HepG2 (cell line): Measurements from ENCODE around the gene ANKRD42. TPM values are rescaled to one million over a fixed set of nuclear protein-coding genes. Genes with fewer than 3 reads are reported as not detected.

Experiments
- ATAC-seq: fragments of 200-7000 bp; cut with Tn5 transposase; 3 replicates; pipeline ENCODE4 v1.9.1; 2020; ENCODE audit warnings: mild to moderate bottlenecking, moderate library complexity
- BruUV-seq: library from RNA; stranded (reverse); fragments of 400-500 nt; replicated peaks from 2 replicates; lab custom pipeline; 2021; lab: Mats Ljungman, UMichigan
- CTCF ChIA-PET: fragments of 300-600 bp; formaldehyde crosslinking; extraction: SDS; loops from one replicate; lab custom pipeline; 2021; ENCODE audit warnings: low total read pairs, inconsistent platforms, low intra/inter-chr PET ratio; lab: Yijun Ruan, JAX
- POLR2A ChIA-PET: fragments of 350-600 bp; sonication (Branson Sonifier 250); formaldehyde crosslinking; loops from one replicate; lab custom pipeline; 2020; ENCODE audit warnings: antibody characterized with exemption, inconsistent platforms; lab: Yijun Ruan, JAX
- DNase-seq: peaks from one replicate; pipeline ENCODE4 v3.0.0-alpha.2; 2015; ENCODE audit warnings: low spot score
- FAIRE-seq: peaks from 3 replicates; lab custom pipeline; 2011; peaks lifted over from hg19 to GRCh38; lab: Jason Lieb, UNC
- H2AFZ ChIP-seq: one replicate; pipeline ENCODE4 v1.6.1; 2011; ENCODE audit warnings: low read length, inconsistent platforms
- H3K27ac ChIP-seq: fragments of 300-600 bp; 3 replicates; pipeline ENCODE4 v1.8.0; 2011; ENCODE audit warnings: mixed run types, mild to moderate bottlenecking, mixed read lengths, low read length, inconsistent platforms; ENCODE audit not compliant: insufficient read depth; ENCODE audit errors: extremely low read length
- H3K27me3 ChIP-seq, 2 experiments: fragments of 200-600 bp in 1 of 2; 2 replicates in 1 of 2; 3 replicates in 1 of 2; pipeline versions ENCODE4 v1.6.0 to v1.8.0; 2011; ENCODE audit warnings: low read length in 2 of 2, mild to moderate bottlenecking in 2 of 2, moderate library complexity in 2 of 2, inconsistent platforms in 1 of 2; ENCODE audit not compliant: insufficient read depth in 2 of 2, control insufficient read depth in 1 of 2
- H3K36me3 ChIP-seq, 2 experiments: fragments of 200-600 bp in 1 of 2; replicated peaks in 1 of 2; 2 replicates in 1 of 2; 3 replicates in 1 of 2; pipeline versions ENCODE4 v1.5.1 to v1.8.0; 2011; ENCODE audit warnings: low read length in 2 of 2, inconsistent platforms in 1 of 2; ENCODE audit not compliant: insufficient read depth in 2 of 2, control insufficient read depth in 1 of 2
- H3K4me1 ChIP-seq: 2 replicates; pipeline ENCODE4 v1.5.1; 2012; ENCODE audit warnings: low read length, inconsistent platforms; ENCODE audit not compliant: insufficient read depth
- H3K4me2 ChIP-seq: 2 replicates; pipeline ENCODE4 v1.6.0; 2011; ENCODE audit warnings: low read depth, low read length, inconsistent platforms
- H3K4me3 ChIP-seq, 3 experiments: fragments of 200-600 bp in 1 of 3; sonication (generic), shearing (Covaris generic) in 1 of 3; replicated peaks in 1 of 3; 2 replicates each; pipeline ENCODE4 v1.5.1; 2011 to 2016; ENCODE audit warnings: low read length in 3 of 3, inconsistent platforms in 2 of 3, low read depth in 2 of 3, mild to moderate bottlenecking in 2 of 3, control low read depth in 1 of 3, mixed read lengths in 1 of 3; ENCODE audit not compliant: insufficient read depth in 1 of 3
- H3K79me2 ChIP-seq: one replicate; pipeline ENCODE4 v1.6.1; 2011; ENCODE audit warnings: low read length, inconsistent platforms; ENCODE audit not compliant: insufficient read depth
- H3K9ac ChIP-seq: 2 replicates; pipeline ENCODE4 v1.6.0; 2011; ENCODE audit warnings: mild to moderate bottlenecking, low read depth, low read length, inconsistent platforms; ENCODE audit not compliant: insufficient read depth
- H3K9me3 ChIP-seq: 2 replicates; pipeline ENCODE4 v1.5.1; 2012; ENCODE audit warnings: mild to moderate bottlenecking, low read length
- H4K20me1 ChIP-seq: 2 replicates; pipeline ENCODE4 v1.6.0; 2011; ENCODE audit warnings: inconsistent platforms, mild to moderate bottlenecking, low read length, moderate library complexity; ENCODE audit not compliant: insufficient read depth
- AGO2 ChIP-seq: fragments of 200-400 bp; formaldehyde crosslinking; optimal IDR thresholded peaks from 2 replicates; pipeline ENCODE3; 2017; ENCODE audit warnings: mild to moderate bottlenecking, low read depth, low read length, moderate library complexity
- CEBPZ ChIP-seq: IDR thresholded peaks from 2 replicates; pipeline ENCODE4 v1.6.1; 2012; ENCODE audit warnings: low read length, improper control_type of control experiment
- FOXK1 ChIP-seq: sonication (generic); formaldehyde crosslinking; IDR thresholded peaks from 2 replicates; pipeline ENCODE4 v1.4.0; 2020; ENCODE audit warnings: low read depth, missing genetic modification reagents, borderline replicate concordance
- KDM2A ChIP-seq: sonication (generic); formaldehyde crosslinking; IDR thresholded peaks from 2 replicates; pipeline ENCODE4 v1.4.0; 2020; ENCODE audit warnings: low read depth, missing genetic modification reagents, borderline replicate concordance
- POLR2A ChIP-seq, 2 experiments: IDR thresholded peaks; 2 replicates each; pipeline ENCODE4 v1.6.1; 2011; ENCODE audit warnings: low read depth in 2 of 2, low read length in 2 of 2, mild to moderate bottlenecking in 1 of 2, moderate library complexity in 1 of 2; ENCODE audit not compliant: insufficient read depth in 1 of 2
- POLR2AphosphoS2 ChIP-seq: IDR thresholded peaks from 2 replicates; pipeline ENCODE4 v1.6.1; 2011; ENCODE audit warnings: low read depth, low read length, improper control_type of control experiment
- POLR2AphosphoS5 ChIP-seq: IDR thresholded peaks from 2 replicates; pipeline ENCODE4 v1.6.1; 2012; ENCODE audit warnings: low read depth, low read length
- POLR2G ChIP-seq: fragments of 200-400 bp; formaldehyde crosslinking; IDR thresholded peaks from 2 replicates; pipeline ENCODE4 v1.6.1; 2018; ENCODE audit warnings: mild to moderate bottlenecking, low read depth, low read length, moderate library complexity
- RBFOX2 ChIP-seq: fragments of 200-400 bp; formaldehyde crosslinking; IDR thresholded peaks from 2 replicates; pipeline ENCODE4 v1.6.1; 2017; ENCODE audit warnings: low read depth, mild to moderate bottlenecking, low read length
- RBM22 ChIP-seq: fragments of 200-400 bp; formaldehyde crosslinking; optimal IDR thresholded peaks from 2 replicates; pipeline ENCODE3; 2017; ENCODE audit warnings: mild to moderate bottlenecking, low read length, moderate library complexity
- TSC22D2 ChIP-seq: sonication (generic); formaldehyde crosslinking; IDR thresholded peaks from 2 replicates; pipeline ENCODE4 v1.5.1; 2020; ENCODE audit warnings: missing genetic modification reagents, mild to moderate bottlenecking, borderline replicate concordance
- ZC3H13 ChIP-seq: sonication (generic); formaldehyde crosslinking; IDR thresholded peaks from 2 replicates; pipeline ENCODE4 v1.8.1; 2023; ENCODE audit warnings: mild to moderate bottlenecking, missing genetic modification reagents, moderate library complexity
- WGBS: methylation state at CpG from one replicate; pipeline ENCODE4 v1.1.6; 2017; ENCODE audit warnings: low lambda C conversion rate; 5-methylcytosine and 5-hydroxymethylcytosine counted together
- in situ Hi-C: cut with HindIII; loops from 2 replicates; pipeline ENCODE4 v1.10.0; 2017; ENCODE audit warnings: low pct_unique_long_range_greater_than_20kb; ENCODE audit not compliant: extremely low pct_ligation_motif_present
- intact Hi-C: fragments of 100-400 bp; cut with micrococcal nuclease; formaldehyde crosslinking; loops from one replicate; pipeline ENCODE4 v1.10.0; 2022; ENCODE audit not compliant: unreplicated experiment
- polyA plus RNA-seq, 8 experiments: library from polyadenylated mRNA; depleted of rRNA in 3 of 8; stranded (reverse) in 7 of 8; unstranded in 1 of 8; fragments of >200 nt; fragmentation: Illumina TruSeq in 4 of 8; extraction: Trizol in 4 of 8; gene quantifications; 2 replicates each; pipeline versions ENCODE4 v1.2.1 to v1.2.3, GENCODE V29; 2011 to 2016; ENCODE audit warnings: low read depth in 4 of 8, missing spikeins in 1 of 8, mixed read lengths in 1 of 8; ENCODE audit not compliant: insufficient read depth in 1 of 8
- total RNA-seq, 5 experiments: library from RNA; depleted of rRNA; stranded (reverse); fragments of >200 nt; fragmentation: Illumina TruSeq; extraction: Trizol; gene quantifications; 2 replicates each; pipeline ENCODE4 v1.2.3, GENCODE V29; 2016; ENCODE audit warnings: low read depth in 1 of 5

ANKRD42 gene
- total and polyA plus RNA-seq, 2 of the 13 experiments (the other 11 are each of a cell fraction or from before 2014, with no cell fraction given) = 2.2 to 3.7 TPM

- FAIRE-seq (no peak), DNase-seq (no peak), ATAC-seq (no peak)
- no peaks in the 10 kb centered on the region; a peak in 1 of 5 replicates for H3K27me3 ChIP-seq
- no peaks in the 10 kb centered on the region for H3K9me3 ChIP-seq
- intact Hi-C loops = loop anchor here (5.0 kb wide), 1 partner anchor 153 kb away; no protein-coding TSS in a partner anchor
- H4K20me1 ChIP-seq = peaks cover 33% of the 10 kb centered on the region
- peak overlapping the region; percentile 83 for H3K4me2 ChIP-seq
- peaks cover 60% of the 10 kb centered on the region for H3K79me2 ChIP-seq
- H2AFZ ChIP-seq = no peak overlapping the region
- peak overlapping the region; percentile 96 for H3K9ac ChIP-seq
- WGBS = 58% methylated on average over 6 of the region's 6 CpGs
- peak overlapping the region; percentile 79 to 100 (median 93); a peak in 5 of 6 replicates for H3K4me3 ChIP-seq
- peaks cover 44% of the 10 kb centered on the region for H3K4me1 ChIP-seq
- CTCF ChIA-PET = no interaction called here
- no TSS peak for BruUV-seq
- in situ Hi-C loops = loop anchor here (5.0 to 10.0 kb wide), 2 partner anchors 73 to 255 kb away; partner anchors contain the start of genes DDIAS and PRCP
- peaks cover 2 to 4% of the 10 kb centered on the region in 2 experiments for H3K36me3 ChIP-seq
- TF ChIP-seq TSC22D2 (CRISPR knock-in tag) (no peak), FOXK1 (CRISPR knock-in tag) (no peak), POLR2G (peak; percentile 66), AGO2 (peak; percentile 11), CEBPZ (no peak), POLR2AphosphoS2 (peak; percentile 77), POLR2A (IDR thresholded peaks at IDR 0.05; ENCODE audit: insufficient read depth in 1 of 2, low read depth in 2 of 2, low read length in 2 of 2) (peak; percentile 16 to 31; a peak in 1 of 4 replicates), RBM22 (peak; percentile 51), POLR2AphosphoS5 (peak; percentile 50), KDM2A (peak; percentile 38; the same call in 1 of the 2 replicates), ZC3H13 (CRISPR knock-in tag) (0 out of 2 replicates have a peak, but pooled peaks have one; percentile 11), RBFOX2 (peak; percentile 45)
- TF ChIP-seq, all 625 proteins: peak for 9
- POLR2A ChIA-PET = interaction anchor here (1.4 to 2.1 kb wide), 2 partner anchors 33 to 68 kb away, joined by 3 to 12 read pairs; partner anchors contain the start of gene ANKRD42
- H3K27ac ChIP-seq = no peak overlapping the region
Measured at GRCh38 chr11:83159902-83160865, 33.3 kb upstream of the ANKRD42 start.
